Measurements from ENCODE around the gene SLC6A15.

DNA sequence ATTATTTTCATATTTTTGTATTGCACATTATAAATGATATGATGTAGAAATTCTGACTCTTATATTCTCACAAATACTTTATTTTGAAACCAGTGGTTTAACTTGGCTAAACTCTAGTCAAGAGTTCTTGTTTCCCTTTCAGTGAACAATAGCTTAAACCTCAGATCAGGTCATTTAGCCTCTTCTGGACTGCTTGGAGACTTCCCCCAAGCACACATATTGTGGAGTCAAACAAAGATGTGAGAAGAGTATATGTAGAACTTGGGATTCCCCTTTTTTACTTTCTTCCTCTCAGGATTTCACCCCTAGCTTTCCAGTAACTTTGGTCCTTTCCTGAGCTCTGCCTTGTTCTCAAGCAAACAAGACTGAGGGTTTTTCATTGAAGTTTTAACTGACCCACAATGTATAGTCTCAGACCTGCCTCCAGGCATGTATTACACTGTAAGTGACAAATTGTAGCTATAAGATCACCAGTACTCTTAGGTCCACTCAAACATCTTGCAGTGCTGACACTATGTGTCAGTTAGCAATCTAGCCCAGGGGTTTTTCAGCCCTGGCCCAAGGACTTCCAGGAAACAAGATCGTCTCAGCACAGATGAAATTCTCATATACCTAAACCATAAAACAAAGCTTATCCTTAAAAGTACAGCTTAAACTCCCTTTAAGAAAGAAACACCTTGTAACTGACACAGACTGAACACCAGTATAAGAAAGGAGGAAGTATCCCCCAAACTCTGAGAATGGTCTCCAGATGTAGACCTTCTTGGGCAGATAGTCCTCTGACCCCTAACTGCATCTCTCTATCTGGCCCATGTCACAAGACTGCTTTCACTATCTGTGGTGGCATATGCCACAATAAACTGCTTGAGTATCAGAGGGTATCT lies 98.6 kb downstream of the SLC6A15 start:
- TF ChIP-seq CTCF (IDR thresholded peaks at IDR 0.05) (no peak), EZH2 (IDR thresholded peaks at IDR 0.05; ENCODE audit: borderline replicate concordance, insufficient read depth, low read depth, low read length, poor library complexity, severe bottlenecking) (no peak)

Measured in B cell (primary cell).